Measurements from ENCODE around the gene SLC6A6.

GRCh38 chr3:14473411-14473891 is 71.0 kb downstream of the SLC6A6 start:
- TF ChIP-seq CTCF (IDR thresholded peaks at IDR 0.05) = no peak
- no peak for TF ChIP-seq EP300 (IDR thresholded peaks at IDR 0.05)
